NCI-H69 (cell line): ENCODE data around the gene ABCB8.
A peak's percentile ranks its signal among the peaks of the same experiment; 100 is the strongest.
"Not testable (repeated sequence)": the region's sequence is repeated elsewhere in the genome, so short reads cannot be mapped to it uniquely, and the experiment has no call there.

Source experiments
- DNase-seq: peaks from one replicate; lab custom pipeline; 2025; lab: John Stamatoyannopoulos, UW

ABCB8 gene

GRCh38 chr7:151035026-151035717 is 6.9 kb downstream of the ABCB8 start:
- no peak for DNase-seq

GRCh38 chr7:151035902-151036301 is 7.7 kb downstream of the ABCB8 start:
- DNase-seq: no peak

- peak; percentile 75 for DNase-seq
Measured at GRCh38 chr7:151038951-151039849, 10.9 kb downstream of the ABCB8 start.

- no peak for DNase-seq
Measured at GRCh38 chr7:151039850-151040548, 11.7 kb downstream of the ABCB8 start.

GRCh38 chr7:151040616-151041375 is 12.5 kb downstream of the ABCB8 start:
- DNase-seq: no peak

- DNase-seq: not testable (repeated sequence)
Measured at GRCh38 chr7:151043449-151043848, 15.2 kb downstream of the ABCB8 start.

GRCh38 chr7:151043959-151044358 is 15.7 kb downstream of the ABCB8 start:
- no peak for DNase-seq

- no peak for DNase-seq
Measured at GRCh38 chr7:151045262-151045661, 17.0 kb downstream of the ABCB8 start.

GRCh38 chr7:151045967-151046366 is 17.7 kb downstream of the ABCB8 start:
- DNase-seq: no peak

- DNase-seq: peak; percentile 76
Measured at GRCh38 chr7:151046603-151047573, 18.6 kb downstream of the ABCB8 start.

GRCh38 chr7:151047976-151048815 is 19.9 kb downstream of the ABCB8 start, which contains the start of gene ASIC3:
Gene ASIC3, plus strand, starts transcription at chr7:151048531. Its CDS starts 355 bp downstream, at chr7:151048886.
- DNase-seq: peak; percentile 25

GRCh38 chr7:151048911-151049463 is 20.7 kb downstream of the ABCB8 start:
- DNase-seq: no peak

- DNase-seq: peak; percentile 72
Measured at GRCh38 chr7:151051108-151051507, 22.9 kb downstream of the ABCB8 start.

- DNase-seq: no peak
Measured at GRCh38 chr7:151053096-151053495, 24.8 kb downstream of the ABCB8 start.

GRCh38 chr7:151053751-151054150 is 25.5 kb downstream of the ABCB8 start:
- DNase-seq: no peak

- DNase-seq: no peak
Measured at GRCh38 chr7:151056283-151056665, 28.0 kb downstream of the ABCB8 start.

GRCh38 chr7:151056666-151057505 is 28.6 kb downstream of the ABCB8 start:
- no peak for DNase-seq

- no peak for DNase-seq
Measured at GRCh38 chr7:151057506-151057988, 29.3 kb downstream of the ABCB8 start, which contains the start of gene CDK5. Gene CDK5, minus strand, starts transcription at chr7:151057897. Its CDS starts 49 bp downstream, at chr7:151057848.
